GM21529 (cell line): ENCODE measurements around the gene C11orf71.

Experiments used
- ATAC-seq: cut with Tn5 transposase; IDR thresholded peaks from one replicate; pipeline ENCODE4 v1.9.1; 2021; ENCODE audit not compliant: unreplicated experiment

The C11orf71 gene, protein sequence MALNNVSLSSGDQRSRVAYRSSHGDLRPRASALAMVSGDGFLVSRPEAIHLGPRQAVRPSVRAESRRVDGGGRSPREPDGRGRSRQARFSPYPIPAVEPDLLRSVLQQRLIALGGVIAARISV

DNA sequence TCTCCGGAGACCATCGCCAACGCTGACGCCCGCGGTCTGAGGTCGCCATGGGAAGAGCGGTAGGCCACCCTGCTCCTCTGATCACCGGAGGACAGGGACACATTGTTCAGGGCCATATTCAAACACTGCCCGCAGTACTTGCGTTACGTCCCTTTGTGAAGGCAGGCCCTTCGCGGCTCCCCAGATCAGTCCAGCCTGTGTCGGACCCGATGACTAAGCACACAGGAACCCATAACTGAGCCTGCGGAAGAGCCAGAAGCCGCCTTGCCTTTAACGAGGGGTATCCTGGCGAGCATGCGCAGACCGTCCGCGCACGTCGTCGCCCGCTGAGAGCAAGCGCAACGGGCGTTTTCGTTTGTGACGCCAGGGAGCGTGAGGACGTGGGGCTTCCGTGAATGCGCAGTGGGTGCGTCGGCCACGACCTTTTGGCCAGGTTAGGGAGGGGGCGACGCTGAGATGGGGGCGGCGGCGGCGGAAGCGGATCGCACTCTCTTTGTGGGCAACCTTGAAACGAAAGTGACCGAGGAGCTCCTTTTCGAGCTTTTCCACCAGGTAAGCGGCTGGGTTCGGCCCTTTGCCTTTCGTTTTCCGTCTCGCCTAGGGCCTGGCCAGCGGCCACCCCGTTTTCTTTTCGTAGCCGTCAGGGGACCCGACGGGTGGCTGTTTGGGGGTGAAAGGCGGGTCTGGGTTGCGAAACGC is at the start of gene C11orf71, which contains the start of gene RBM7:
Gene C11orf71, minus strand, starts transcription at position 296 of the 699 bp plus-strand sequence. Its CDS starts 180 bp downstream, at position 116.
Gene RBM7, plus strand, starts transcription at position 451 of the 699 bp plus-strand sequence. Its CDS starts 6 bp downstream, at position 457.
- peak; percentile 93 for ATAC-seq

DNA sequence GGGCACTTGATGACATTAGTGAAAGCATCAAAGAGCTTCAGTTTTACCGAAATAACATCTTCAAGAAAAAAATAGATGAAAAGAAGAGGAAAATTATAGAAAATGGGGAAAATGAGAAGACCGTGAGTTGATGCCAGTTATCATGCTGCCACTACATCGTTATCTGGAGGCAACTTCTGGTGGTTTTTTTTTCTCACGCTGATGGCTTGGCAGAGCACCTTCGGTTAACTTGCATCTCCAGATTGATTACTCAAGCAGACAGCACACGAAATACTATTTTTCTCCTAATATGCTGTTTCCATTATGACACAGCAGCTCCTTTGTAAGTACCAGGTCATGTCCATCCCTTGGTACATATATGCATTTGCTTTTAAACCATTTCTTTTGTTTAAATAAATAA is 49.5 kb upstream of the C11orf71 start:
- ATAC-seq: no peak

DNA sequence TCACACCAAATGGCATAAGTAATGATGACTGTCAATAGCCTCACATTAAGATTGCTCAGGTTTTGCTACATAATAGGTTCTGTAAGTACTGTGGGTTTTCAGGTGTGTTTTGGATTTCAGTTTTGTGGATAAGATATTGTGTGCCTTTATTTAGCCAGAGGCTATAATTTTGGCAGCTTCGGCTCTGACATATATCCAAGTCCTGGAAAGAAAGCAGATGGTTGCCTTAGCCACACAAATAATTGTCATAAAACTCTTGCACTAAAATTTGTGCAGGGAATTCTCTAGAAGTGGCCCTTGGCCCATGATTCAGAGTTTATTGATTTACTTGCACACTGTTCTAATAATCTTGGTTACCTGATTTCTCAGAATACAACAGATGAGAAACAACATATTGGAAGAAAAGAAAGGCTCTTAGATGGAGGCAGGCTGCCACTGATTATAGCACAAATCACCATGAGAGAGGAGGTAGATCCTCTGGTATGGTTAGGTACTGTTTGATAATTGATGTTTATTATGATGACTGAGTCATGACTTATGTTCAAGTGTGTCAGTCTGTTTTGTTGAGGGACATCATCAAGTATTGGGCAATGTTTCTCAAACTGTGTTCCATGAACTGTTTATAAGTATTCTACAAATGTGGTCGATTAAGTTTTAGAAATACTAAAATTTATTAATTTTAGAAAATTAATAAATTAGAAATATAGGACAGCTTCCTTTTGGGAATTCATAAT is 48.6 kb upstream of the C11orf71 start:
- ATAC-seq: no peak

DNA sequence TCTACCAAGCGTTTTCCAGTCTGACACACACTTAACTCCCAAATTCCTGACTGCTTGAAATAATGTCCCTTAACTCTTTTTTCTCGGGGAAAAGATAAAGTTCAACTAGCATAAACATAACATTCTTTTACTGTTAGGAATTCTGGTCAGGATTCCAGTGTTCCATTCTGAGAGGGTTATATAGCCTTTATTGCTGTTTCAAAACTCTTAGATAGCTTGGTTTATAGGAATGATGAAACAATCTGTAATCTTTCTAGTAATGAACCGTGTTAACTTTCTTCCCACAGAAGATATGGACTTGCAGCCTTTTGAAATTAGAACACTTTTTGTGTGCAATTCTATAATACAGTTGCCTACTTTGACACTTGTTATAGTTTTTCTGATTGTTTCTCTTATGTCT is 47.6 kb upstream of the C11orf71 start:
- no peak for ATAC-seq

DNA sequence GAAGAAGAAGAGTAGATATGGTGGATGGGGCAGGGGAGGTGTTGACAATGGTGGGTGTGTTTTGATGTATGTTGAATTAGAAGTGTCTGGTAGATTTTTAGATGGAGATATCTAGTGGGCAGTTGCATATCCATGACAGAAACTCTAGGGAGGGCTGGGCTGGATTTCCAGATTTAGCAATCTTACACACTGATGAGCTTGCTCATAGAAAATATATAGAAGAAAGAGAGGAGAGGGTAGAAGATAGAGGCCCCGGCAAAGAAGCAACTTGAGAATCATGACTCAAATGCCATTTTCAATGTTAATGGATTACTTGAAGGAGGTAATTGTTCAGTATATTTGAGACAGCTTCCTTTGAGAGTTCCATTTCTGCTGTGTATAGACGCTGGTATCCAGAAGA is 47.1 kb upstream of the C11orf71 start:
- no peak for ATAC-seq

DNA sequence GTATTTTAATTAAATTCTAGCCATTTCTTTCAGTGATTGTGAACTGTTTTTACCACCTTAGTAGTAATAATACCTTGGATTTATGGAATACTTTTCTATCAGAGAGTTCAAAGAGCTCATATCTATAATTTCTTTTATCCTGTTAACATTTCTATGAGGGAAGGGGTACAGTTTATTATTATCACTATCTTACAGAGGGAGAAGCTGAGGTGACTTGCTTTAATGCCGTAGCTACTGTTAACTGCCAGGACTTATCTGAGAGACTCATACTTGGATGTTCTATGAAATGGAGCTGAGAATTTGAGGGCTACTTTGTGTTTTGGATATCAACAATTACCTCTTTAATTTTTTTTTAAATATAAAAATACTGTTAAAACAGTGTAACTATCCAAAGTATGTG is 42.2 kb upstream of the C11orf71 start:
- ATAC-seq: no peak

DNA sequence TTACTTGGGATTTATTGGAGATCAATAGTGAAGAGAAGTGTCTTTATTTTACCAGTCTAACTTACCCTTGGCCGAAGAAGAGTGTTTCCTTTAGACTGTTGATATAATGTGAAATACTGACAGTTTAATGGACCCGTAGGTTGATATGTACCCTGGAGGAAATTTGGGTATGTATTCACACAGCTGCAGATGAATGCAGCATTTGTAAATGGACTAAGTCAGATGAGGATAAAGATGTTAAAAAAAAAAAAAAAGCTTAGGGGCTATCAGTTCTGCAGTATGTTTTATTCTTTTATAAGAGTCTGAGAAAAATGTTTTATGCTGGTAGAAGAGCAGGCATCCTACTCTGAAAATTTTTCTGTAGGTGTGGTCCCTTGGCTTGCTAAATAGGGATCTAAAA is 41.6 kb upstream of the C11orf71 start:
- no peak for ATAC-seq

DNA sequence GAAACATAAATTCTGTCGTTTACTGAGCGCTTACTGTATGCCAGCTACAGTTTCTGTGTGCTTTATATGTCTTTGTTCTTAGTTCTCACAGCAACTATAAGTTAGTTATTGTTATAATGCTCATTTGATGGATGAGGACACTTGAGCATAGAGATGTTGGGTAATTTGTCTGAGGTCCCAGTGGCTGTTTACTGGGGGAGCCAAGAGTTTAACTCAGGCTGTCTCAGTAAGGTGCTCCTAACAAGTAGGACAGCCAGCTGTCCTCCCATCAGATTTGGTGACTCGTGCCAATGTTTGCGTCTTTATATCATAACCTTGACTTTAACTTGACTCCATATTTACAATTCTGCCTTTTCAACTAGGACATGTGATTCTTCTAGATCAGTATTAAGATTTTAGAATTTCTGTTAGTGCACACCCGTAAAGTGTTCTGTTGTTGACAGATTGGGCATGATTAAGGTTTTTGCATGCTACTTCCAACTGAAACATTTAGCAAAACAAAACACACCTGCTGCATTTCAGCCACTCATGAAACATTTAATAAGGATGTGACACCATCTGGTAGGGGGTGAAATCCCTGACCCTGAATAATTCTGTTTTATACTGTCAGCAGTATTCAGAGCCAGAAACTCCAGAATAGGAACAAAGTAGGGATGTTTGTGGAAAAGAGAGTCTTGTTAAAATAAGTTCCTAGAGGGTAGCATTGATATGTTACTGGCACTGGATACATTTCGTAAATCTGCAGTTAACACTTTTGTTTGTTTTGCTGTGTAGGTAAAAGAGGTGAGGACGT is 40.9 kb upstream of the C11orf71 start:
- ATAC-seq: no peak

DNA sequence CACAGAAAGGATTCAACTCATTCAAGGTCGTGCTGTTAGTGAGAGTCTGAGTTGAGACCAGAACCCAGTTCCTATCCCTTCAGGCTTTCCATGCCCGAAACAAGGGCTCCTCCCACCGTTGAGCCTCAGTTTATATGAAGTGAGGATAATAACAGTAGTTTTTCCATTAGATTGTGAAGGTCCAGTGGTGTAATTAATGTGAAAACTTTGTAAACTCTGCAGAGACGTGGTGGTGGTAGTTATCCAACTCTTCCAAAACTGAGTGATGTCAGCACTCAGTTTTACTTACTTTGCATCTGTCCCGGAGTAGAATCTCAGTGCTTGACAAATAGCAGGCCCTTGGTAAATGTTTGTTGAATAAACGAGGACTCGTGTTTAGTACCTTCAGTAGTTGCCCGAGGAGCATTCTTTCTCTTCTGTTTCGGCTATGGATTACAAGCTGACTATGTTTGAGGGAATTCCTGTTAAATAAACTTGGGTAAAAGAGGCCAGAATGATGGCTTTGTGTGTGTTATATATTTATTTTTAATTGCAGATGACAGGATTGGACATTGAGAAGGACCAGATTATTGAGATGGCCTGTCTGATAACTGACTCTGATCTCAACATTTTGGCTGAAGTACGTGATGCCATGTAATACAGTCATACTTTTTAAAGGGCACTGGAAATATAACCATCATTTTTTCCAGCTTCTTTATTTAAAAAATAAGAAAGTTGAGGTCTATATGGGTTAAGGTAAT is 40.0 kb upstream of the C11orf71 start:
- ATAC-seq: no peak

DNA sequence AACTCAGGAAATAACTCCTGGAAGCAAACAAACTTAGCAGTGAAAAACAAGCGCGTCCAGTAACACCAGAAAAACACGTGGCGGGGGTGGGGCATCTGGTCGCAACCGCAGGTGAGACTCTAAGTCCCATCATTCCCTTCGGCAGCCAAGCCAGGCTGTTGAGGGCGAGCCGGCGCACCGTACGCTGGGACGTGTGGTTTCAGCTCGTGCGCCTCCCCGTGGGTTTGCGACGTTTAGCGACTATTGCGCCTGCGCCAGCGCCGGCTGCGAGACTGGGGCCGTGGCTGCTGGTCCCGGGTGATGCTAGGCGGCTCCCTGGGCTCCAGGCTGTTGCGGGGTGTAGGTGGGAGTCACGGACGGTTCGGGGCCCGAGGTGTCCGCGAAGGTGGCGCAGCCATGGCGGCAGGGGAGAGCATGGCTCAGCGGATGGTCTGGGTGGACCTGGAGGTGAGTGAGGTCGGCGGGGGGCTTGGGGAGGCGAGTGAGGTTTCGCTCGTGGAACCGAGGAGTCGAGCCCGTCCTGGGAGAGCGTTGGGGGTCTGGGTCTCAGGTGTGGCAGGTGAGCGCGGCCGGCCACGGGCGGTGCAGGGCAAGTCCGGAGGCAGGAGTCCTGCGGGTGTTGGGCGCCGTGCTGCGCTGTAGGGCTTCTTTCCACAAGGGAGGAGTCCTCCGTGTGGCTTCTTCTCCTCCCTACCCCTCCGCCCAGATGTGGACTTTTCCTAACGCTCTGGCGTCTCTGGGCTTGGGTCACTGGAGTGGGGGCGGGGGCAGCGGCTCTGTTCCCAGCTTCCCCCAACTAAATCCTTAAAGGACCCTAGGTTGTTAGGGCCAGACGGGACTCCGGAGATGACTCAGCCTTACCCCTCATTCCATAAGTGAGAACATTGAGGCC is 39.2 kb upstream of the C11orf71 start, which contains the start of gene REXO2:
Gene REXO2, plus strand, starts transcription at position 239 of the 892 bp plus-strand sequence. Its CDS starts 62 bp downstream, at position 301.
- peak; percentile 99 for ATAC-seq

DNA sequence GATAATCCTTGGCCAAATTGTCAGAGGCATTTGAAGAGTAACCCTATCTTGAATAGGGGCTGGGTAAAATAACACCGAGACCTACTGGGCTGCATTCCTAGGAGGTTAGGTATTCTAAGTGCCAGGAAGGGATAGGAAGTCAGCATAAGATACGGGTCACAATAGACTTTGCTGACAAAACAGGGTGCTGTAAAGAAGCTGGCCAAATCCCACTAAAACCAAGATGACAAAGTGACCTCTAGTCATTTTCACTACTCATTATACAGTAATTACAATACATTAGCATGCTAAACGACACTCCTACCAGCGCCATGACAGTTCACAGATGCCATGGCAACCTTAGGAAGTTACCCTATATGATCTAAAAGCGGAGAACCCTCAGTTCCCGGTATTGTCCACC is 38.0 kb upstream of the C11orf71 start:
- ATAC-seq: no peak

DNA sequence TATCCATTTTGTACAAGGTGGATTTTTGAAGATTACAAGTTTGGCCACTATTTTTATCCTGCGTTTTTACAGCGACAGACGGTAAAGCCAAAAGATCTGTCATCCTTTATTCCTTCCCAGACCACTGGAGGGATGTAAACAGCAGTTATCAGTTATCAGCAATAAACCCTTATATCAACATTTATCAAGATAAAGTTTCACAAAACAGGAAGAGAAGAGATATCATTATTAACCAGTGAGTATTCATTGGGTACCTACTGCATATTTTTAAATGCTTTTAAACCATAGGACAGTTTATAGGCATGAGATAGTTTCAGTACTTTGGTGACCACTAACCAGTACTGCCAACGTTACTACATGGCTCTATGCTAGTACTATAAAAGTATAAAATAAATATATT is 33.1 kb upstream of the C11orf71 start:
- ATAC-seq: no peak

DNA sequence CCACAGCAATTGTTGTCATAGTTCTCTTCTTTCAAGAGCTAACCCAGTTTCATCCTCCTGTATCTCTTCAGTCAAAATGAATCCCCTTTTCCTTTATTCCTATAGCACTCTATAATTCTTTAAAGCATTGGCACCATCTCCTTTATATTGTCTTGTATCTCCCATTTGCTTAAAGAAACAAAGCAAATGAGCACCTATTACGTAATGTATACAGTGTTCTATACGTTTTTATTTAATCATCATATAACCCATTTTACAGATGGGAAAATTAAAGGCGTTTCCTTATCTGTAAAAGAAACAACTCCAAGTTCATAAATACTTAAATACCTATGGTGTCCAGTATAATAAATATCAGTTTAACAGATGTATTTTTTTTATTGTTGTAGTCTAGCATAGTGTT is 32.6 kb upstream of the C11orf71 start:
- ATAC-seq: no peak

DNA sequence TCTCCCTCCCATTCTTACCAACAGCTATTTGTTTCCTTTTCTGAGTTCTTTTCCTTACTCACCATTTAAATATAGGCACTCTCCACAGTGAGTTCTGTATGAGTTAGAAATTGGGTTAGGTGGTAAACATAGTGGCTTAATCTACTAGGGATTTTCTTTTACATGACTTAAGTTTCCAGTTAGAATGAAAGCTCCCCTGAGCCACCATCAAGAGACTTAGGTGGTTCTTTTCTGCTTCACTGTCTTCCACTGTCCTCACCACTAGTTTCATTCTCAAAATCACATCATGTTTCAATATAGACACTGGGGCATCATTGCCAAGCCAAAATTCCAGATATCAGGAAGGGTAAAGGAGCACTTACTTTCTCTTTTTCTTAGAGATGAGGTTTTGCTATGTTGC is 30.0 kb upstream of the C11orf71 start:
- ATAC-seq: no peak

DNA sequence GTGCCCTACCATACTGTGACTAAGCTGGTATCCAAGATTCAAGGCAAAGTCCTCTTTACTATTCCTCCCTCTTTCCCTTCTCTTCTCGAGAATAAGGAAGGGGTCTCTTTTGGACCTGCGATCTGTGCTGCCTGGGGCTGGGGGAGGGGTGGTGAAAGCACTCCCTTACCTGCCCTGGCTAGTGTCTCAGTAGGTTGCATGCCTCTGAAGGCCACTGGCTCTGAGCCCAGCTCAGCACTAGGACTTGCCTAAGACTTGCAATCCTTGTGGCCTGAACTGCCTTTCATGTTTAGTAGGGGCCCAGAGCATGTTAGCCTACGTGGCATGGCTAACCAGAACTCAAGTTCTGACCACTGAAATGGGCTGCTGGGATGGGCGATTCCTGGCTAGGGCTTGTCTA is 26.0 kb upstream of the C11orf71 start:
- ATAC-seq: no peak

DNA sequence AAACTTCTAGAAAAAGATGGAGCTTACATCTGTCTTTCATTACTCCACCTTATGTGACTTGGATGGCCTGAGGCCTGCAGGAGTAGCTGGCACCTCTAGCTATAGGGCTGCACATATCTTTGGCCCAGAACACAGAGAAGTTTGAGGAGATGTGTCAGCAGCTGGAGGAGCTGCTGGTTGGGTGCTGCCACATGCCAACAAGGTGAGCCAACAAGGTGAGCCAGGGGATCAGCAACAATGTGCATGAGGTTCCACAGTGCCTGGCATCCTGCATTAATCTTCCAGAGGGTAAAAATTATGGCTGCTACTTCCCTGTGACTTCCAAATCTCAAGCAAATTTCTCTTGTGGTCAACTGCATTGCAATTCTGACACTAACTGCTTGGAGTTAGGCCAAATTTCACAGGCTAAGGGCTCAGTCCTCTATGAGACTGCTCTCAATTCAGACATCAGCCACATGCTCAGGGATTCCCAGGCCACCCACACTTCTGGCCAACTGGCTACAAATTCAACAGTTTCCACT is 16.2 kb upstream of the C11orf71 start:
- no peak for ATAC-seq

DNA sequence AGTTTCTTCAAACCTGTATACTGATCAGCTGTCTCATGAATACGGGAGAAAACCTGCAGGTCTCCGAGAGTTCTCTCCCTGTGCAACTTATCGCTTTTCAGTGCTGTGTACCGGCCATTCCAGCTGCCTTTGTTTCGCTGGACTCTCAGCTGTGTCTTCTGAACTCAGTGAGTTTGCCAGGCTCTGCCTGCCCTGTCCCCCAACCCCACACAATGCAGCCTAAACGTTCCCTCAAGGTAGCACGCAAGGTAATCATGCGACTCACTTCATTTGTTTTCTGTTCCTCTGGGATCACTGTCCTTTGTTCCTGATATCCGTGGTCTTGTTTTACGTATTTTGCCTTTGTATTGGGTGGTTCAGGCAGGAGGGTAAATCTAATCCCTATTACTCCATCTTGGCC is 13.6 kb upstream of the C11orf71 start:
- no peak for ATAC-seq

DNA sequence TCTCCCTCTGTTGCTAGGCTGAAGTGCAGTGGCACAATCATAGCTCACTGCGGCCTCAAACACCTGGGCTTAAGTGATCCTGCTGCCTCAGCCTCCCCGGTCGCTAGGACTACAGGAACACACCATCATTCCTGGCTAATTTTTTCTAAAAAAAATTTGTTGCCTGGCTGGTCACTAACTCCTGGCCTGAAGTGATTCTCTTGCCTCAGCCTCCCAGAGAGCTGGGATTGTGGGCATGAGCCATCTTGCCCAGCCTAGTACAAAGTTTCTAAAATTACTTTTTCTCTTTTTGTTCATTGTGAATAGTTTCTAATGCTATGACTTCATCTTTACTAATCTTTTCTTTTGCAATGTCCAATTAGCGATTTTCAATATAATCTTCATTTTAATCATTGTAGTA is 12.6 kb upstream of the C11orf71 start:
- no peak for ATAC-seq

DNA sequence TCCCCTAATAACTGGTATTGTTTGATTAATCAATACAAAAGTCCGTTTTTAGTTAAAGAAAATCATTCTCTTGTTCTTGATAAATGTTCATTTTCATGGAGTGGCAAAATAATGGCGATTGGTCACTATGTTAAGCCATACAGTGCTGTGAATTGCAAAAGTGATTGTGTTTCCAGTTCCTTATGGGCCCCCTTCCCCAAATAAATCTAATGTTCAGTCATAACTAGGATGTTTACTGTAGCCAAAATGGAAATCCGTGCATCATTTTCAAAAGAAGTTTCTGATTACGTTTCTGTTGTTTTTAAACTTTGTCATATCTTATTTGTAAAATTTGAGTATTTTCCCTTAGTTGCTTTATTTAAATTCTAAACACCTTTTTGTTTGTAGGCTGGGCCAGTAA is 1.0 kb upstream of the C11orf71 start:
- ATAC-seq: no peak

DNA sequence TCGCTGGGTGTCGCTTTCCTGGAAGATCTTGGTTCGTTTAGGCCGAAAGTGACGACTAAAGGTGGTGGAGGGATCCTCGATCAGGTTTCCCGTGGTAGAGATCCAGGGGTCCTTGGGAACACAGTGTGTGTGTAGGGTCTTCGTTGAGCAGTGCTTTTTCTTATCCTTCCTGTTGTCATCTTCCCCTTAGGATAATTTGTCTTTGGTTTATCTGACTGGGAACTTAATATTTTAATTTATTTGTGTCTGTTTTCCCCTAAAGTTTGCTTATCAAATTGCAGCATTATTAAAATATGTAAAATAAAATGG is 558 bp upstream of the C11orf71 start:
- no peak for ATAC-seq
